Keratinocyte (primary cell): ENCODE measurements around the gene SHKBP1. TPM values are rescaled to one million over a fixed set of nuclear protein-coding genes. Genes with fewer than 3 reads are reported as not detected.

Experiments
- DNase-seq: peaks from one replicate; pipeline ENCODE4 v3.0.0-alpha.2; 2011; ENCODE audit warnings: low read depth, missing footprints, low spot score
- FAIRE-seq: peaks from 2 replicates; lab custom pipeline; 2011; peaks lifted over from hg19 to GRCh38; lab: Jason Lieb, UNC
- H2AFZ ChIP-seq: 2 replicates; pipeline ENCODE4 v1.6.0; 2012; ENCODE audit warnings: low read length, control low read depth, inconsistent platforms; ENCODE audit not compliant: control insufficient read depth
- H3K27ac ChIP-seq: 2 replicates; pipeline ENCODE4 v1.5.1; 2011; ENCODE audit warnings: low read length; ENCODE audit not compliant: control insufficient read depth, insufficient read depth
- H3K27me3 ChIP-seq: 3 replicates; pipeline ENCODE4 v1.6.0; 2011; ENCODE audit warnings: low read length; ENCODE audit not compliant: control insufficient read depth, insufficient read depth; ENCODE audit errors: extremely low read depth
- H3K36me3 ChIP-seq, 2 experiments: 2 replicates in 1 of 2; 3 replicates in 1 of 2; pipeline ENCODE4 v1.5.1; 2011; ENCODE audit warnings: low read length in 2 of 2, mild to moderate bottlenecking in 1 of 2; ENCODE audit not compliant: control insufficient read depth in 2 of 2, insufficient read depth in 2 of 2; ENCODE audit errors: extremely low read depth in 1 of 2
- H3K4me1 ChIP-seq: 3 replicates; pipeline ENCODE4 v1.5.1; 2011; ENCODE audit warnings: low read length; ENCODE audit not compliant: control insufficient read depth, insufficient read depth; ENCODE audit errors: extremely low read depth
- H3K4me2 ChIP-seq: 3 replicates; pipeline ENCODE4 v1.6.0; 2011; ENCODE audit warnings: low read depth, low read length; ENCODE audit not compliant: control insufficient read depth, insufficient read depth; ENCODE audit errors: extremely low read depth
- H3K4me3 ChIP-seq, 3 experiments: fragments of 200-600 bp in 1 of 3; sonication (generic) in 1 of 3; 2 replicates in 2 of 3; 3 replicates in 1 of 3; pipeline ENCODE4 v1.5.1; 2011 to 2016; ENCODE audit warnings: low read length in 3 of 3, mild to moderate bottlenecking in 3 of 3, control low read depth in 2 of 3, inconsistent platforms in 1 of 3, low read depth in 1 of 3, mixed read lengths in 1 of 3, mixed run types in 1 of 3, moderate library complexity in 1 of 3; ENCODE audit not compliant: control insufficient read depth in 2 of 3, insufficient read depth in 2 of 3; ENCODE audit errors: extremely low read depth in 1 of 3
- H3K79me2 ChIP-seq: 2 replicates; pipeline ENCODE4 v1.6.0; 2012; ENCODE audit warnings: low read length; ENCODE audit not compliant: control insufficient read depth, insufficient read depth
- H3K9ac ChIP-seq: 3 replicates; pipeline ENCODE4 v1.6.0; 2011; ENCODE audit warnings: low read length; ENCODE audit not compliant: control insufficient read depth, insufficient read depth; ENCODE audit errors: extremely low read depth
- H3K9me1 ChIP-seq: 3 replicates; pipeline ENCODE4 v1.6.0; 2011; ENCODE audit warnings: low read length; ENCODE audit not compliant: control insufficient read depth, insufficient read depth; ENCODE audit errors: extremely low read depth
- H3K9me3 ChIP-seq: 2 replicates; pipeline ENCODE4 v1.5.1; 2012; ENCODE audit warnings: low read depth, low read length; ENCODE audit not compliant: control insufficient read depth
- H4K20me1 ChIP-seq: 3 replicates; pipeline ENCODE4 v1.6.0; 2011; ENCODE audit warnings: low read length; ENCODE audit not compliant: control insufficient read depth, insufficient read depth; ENCODE audit errors: extremely low read depth
- EZH2 ChIP-seq: IDR thresholded peaks from one replicate; pipeline ENCODE4 v1.6.1; 2012; ENCODE audit warnings: inconsistent platforms, mild to moderate bottlenecking, low read length, moderate library complexity
- dilution Hi-C: fragments of 300-500 bp; cut with MboI; formaldehyde crosslinking; loops from one replicate; pipeline ENCODE4 v1.7.0; 2020; ENCODE audit warnings: low sequenced_read_pairs; ENCODE audit not compliant: extremely low pct_ligation_motif_present
- polyA plus RNA-seq, 5 experiments: library from polyadenylated mRNA; depleted of rRNA in 3 of 5; stranded (reverse) in 3 of 5; stranded (forward) in 1 of 5; unstranded in 1 of 5; fragments of >200 nt; gene quantifications; 1 replicate in 1 of 5; 2 replicates in 3 of 5; 3 replicates in 1 of 5; pipeline versions ENCODE4 v1.2.1 to v1.2.3, GENCODE V29; 2011 to 2012; ENCODE audit warnings: missing spikeins in 2 of 5, low read depth in 1 of 5, low replicate concordance in 1 of 5
- TF ChIP-seq, protein P1 (sequence below), 3 experiments: IDR thresholded peaks in 1 of 3; conservative IDR thresholded peaks in 1 of 3; optimal IDR thresholded peaks in 1 of 3; 2 replicates in 2 of 3; 3 replicates in 1 of 3; pipeline versions ENCODE3 to v1.5.1; 2011; ENCODE audit warnings: low read length in 3 of 3, mild to moderate bottlenecking in 3 of 3, moderate library complexity in 2 of 3, control low read depth in 1 of 3, inconsistent platforms in 1 of 3; ENCODE audit not compliant: insufficient read depth in 2 of 3; ENCODE audit errors: extremely low read depth in 1 of 3

SHKBP1 gene
- polyA plus RNA-seq, 1 donor (not counting 4 experiments of a cell fraction or from before 2014, with no cell fraction given): 20.2 TPM

DNA sequence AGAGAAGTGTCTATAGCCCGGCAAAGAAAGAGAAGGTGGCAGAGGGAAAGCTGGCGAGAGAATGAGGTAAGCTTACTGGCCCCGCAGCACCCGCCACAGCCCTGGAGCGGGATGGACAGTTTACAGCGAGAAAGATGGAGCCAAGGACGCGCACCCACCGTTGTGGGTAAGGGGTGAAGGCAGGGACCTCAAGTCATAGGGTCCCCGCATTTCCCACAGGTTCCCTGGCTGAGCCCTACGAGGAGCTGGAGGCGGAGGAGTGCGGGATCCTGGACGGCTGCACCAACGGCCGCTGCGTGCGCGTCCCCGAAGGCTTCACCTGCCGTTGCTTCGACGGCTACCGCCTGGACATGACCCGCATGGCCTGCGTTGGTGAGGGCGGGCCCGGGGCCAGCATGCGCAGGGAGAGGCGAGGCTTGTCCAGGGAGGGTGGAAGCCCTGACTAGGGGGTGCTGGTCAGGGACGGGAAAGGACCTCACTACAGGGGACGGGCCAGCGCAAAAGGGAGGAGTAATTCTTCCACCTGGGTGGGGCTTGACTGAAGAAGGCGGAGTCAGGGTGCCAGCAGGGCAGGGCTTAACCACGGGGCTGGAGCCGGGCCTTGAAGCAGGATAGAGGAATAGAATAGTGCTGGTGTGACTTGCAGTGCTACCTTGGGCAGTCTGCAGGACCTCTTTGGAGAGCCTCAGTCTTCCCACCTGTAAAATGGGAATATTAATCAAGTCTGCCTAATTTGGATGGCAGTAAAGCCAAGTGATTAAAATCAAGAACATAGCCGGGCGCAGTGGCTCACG is 51.0 kb downstream of the SHKBP1 start:
- DNase-seq (no peak), FAIRE-seq (no peak)
- dilution Hi-C loops: no loop called here
- Histone ChIP-seq H3K9ac (no peak overlapping the region), H3K79me2 (no peaks in the 10 kb centered on the region), H3K4me1 (peaks cover 4% of the 10 kb centered on the region), H3K4me2 (no peak overlapping the region), H3K9me1 (no peaks in the 10 kb centered on the region), H4K20me1 (no peaks in the 10 kb centered on the region), H3K36me3 (peaks cover 28 to 30% of the 10 kb centered on the region in 2 experiments), H3K9me3 (no peaks in the 10 kb centered on the region), H3K4me3 (no peak overlapping the region), H2AFZ (no peak overlapping the region), H3K27me3 (no peaks in the 10 kb centered on the region), H3K27ac (no peak overlapping the region)
- no peak for TF ChIP-seq EZH2
- TF ChIP-seq, protein P1, sequence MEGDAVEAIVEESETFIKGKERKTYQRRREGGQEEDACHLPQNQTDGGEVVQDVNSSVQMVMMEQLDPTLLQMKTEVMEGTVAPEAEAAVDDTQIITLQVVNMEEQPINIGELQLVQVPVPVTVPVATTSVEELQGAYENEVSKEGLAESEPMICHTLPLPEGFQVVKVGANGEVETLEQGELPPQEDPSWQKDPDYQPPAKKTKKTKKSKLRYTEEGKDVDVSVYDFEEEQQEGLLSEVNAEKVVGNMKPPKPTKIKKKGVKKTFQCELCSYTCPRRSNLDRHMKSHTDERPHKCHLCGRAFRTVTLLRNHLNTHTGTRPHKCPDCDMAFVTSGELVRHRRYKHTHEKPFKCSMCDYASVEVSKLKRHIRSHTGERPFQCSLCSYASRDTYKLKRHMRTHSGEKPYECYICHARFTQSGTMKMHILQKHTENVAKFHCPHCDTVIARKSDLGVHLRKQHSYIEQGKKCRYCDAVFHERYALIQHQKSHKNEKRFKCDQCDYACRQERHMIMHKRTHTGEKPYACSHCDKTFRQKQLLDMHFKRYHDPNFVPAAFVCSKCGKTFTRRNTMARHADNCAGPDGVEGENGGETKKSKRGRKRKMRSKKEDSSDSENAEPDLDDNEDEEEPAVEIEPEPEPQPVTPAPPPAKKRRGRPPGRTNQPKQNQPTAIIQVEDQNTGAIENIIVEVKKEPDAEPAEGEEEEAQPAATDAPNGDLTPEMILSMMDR (optimal IDR thresholded peaks at IDR 0.05 in 1 of 3, IDR thresholded peaks at IDR 0.05 in 1 of 3, conservative IDR thresholded peaks at IDR 0.05 in 1 of 3; ENCODE audit: extremely low read depth in 1 of 3, insufficient read depth in 2 of 3, low read length in 3 of 3): no peak

DNA sequence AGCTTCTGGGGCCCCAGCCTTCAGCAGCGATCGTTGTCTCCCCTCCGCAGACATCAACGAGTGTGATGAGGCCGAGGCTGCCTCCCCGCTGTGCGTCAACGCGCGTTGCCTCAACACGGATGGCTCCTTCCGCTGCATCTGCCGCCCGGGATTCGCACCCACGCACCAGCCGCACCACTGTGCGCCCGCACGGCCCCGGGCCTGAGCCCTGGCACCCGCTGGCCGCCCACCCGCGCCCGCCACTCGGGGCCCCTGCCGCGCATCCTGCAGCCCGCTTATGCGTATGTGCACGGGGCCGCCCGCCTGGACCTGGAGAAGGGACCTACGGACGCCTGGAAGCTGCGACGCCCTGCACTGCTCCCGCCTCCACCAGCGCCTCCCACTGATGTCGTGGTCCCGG is 52.7 kb downstream of the SHKBP1 start:
- Histone ChIP-seq H3K27me3 (no peaks in the 10 kb centered on the region), H4K20me1 (no peaks in the 10 kb centered on the region), H3K4me1 (peaks cover 13% of the 10 kb centered on the region), H3K4me3 (no peak overlapping the region), H3K9ac (no peak overlapping the region), H3K9me3 (no peaks in the 10 kb centered on the region), H2AFZ (no peak overlapping the region), H3K4me2 (no peak overlapping the region), H3K36me3 (peaks cover 23 to 24% of the 10 kb centered on the region in 2 experiments), H3K9me1 (peaks cover 3% of the 10 kb centered on the region), H3K79me2 (no peaks in the 10 kb centered on the region), H3K27ac (no peak overlapping the region)
- FAIRE-seq (no peak), DNase-seq (no peak)
- TF ChIP-seq, protein P1 (optimal IDR thresholded peaks at IDR 0.05 in 1 of 3, IDR thresholded peaks at IDR 0.05 in 1 of 3, conservative IDR thresholded peaks at IDR 0.05 in 1 of 3; ENCODE audit: extremely low read depth in 1 of 3, insufficient read depth in 2 of 3, low read length in 3 of 3): no peak
- TF ChIP-seq EZH2: no peak
- dilution Hi-C loops: no loop called here
